ENCODE results near the gene RAG1. TPM values are rescaled to one million over a fixed set of nuclear protein-coding genes. Genes with fewer than 3 reads are reported as not detected.

Gene RAG1
- total RNA-seq, 6 donors from 2014 or later = 0.44 to 2.1 (median 1.1) TPM

- 83 to 86% methylated on average over 4 of the region's 4 CpGs for WGBS, 2 donors
- no peak overlapping the region for H3K27ac ChIP-seq
- TF ChIP-seq, protein P1, sequence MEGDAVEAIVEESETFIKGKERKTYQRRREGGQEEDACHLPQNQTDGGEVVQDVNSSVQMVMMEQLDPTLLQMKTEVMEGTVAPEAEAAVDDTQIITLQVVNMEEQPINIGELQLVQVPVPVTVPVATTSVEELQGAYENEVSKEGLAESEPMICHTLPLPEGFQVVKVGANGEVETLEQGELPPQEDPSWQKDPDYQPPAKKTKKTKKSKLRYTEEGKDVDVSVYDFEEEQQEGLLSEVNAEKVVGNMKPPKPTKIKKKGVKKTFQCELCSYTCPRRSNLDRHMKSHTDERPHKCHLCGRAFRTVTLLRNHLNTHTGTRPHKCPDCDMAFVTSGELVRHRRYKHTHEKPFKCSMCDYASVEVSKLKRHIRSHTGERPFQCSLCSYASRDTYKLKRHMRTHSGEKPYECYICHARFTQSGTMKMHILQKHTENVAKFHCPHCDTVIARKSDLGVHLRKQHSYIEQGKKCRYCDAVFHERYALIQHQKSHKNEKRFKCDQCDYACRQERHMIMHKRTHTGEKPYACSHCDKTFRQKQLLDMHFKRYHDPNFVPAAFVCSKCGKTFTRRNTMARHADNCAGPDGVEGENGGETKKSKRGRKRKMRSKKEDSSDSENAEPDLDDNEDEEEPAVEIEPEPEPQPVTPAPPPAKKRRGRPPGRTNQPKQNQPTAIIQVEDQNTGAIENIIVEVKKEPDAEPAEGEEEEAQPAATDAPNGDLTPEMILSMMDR (IDR thresholded peaks at IDR 0.05) = no peak
- TF ChIP-seq EP300 (IDR thresholded peaks at IDR 0.05) (no peak), POLR2AphosphoS5 (IDR thresholded peaks at IDR 0.05) (no peak), POLR2A (IDR thresholded peaks at IDR 0.05) (no peak)
- no peaks in the 10 kb centered on the region for H3K4me1 ChIP-seq
- DNase-seq (no peak), ATAC-seq (ENCODE audit: low FRiP score in 2 of 2) (no peak)
- no peak overlapping the region for H3K4me3 ChIP-seq
- H3K36me3 ChIP-seq = no peaks in the 10 kb centered on the region
- H3K9me3 ChIP-seq = no peaks in the 10 kb centered on the region
- no peaks in the 10 kb centered on the region for H3K27me3 ChIP-seq
These were observed 61.0 kb downstream of the RAG1 start for GRCh38 chr11:36628765-36629244.

Other genes with a start within 250 kb of the RAG1 start
- 10 to 100 TPM in 5 of 6 donors, 1 to 10 TPM in 1; 7.4 to 17.5 (median 13.7) TPM for gene TRAF6, start 57.7 kb upstream of the RAG1 start, total RNA-seq
- 10 to 100 TPM in 4 of 6 donors, 1 to 10 TPM in 2; 8.7 to 38.5 (median 20.0) TPM for gene IFTAP, start 26.5 kb downstream of the RAG1 start, total RNA-seq
- gene RAG2, start 30.2 kb downstream of the RAG1 start, total RNA-seq = not detected